Osteocyte (in vitro differentiated cells): Measurements from ENCODE around the gene KCNN1. TPM values are rescaled to one million over a fixed set of nuclear protein-coding genes. Genes with fewer than 3 reads are reported as not detected.
A peak's percentile ranks its signal among the peaks of the same experiment; 100 is the strongest.
"Not testable (repeated sequence)": the region's sequence is repeated elsewhere in the genome, so short reads cannot be mapped to it uniquely, and the experiment has no call there.

Source experiments
- DNase-seq: peaks from one replicate; pipeline ENCODE4 v3.0.0; 2021; ENCODE audit warnings: mixed read lengths; ENCODE audit not compliant: unreplicated experiment; ENCODE audit errors: extremely low spot score
- H3K27ac Mint-ChIP-seq: one replicate; pipeline ENCODE4 v1.8.0; 2021; ENCODE audit warnings: mild to moderate bottlenecking, mixed read lengths; ENCODE audit not compliant: unreplicated experiment
- H3K27me3 Mint-ChIP-seq: one replicate; pipeline ENCODE4 v1.8.0; 2021; ENCODE audit warnings: mixed read lengths; ENCODE audit not compliant: unreplicated experiment
- H3K36me3 Mint-ChIP-seq: one replicate; pipeline ENCODE4 v1.8.0; 2021; ENCODE audit warnings: mixed read lengths; ENCODE audit not compliant: unreplicated experiment
- H3K4me1 Mint-ChIP-seq: one replicate; pipeline ENCODE4 v1.8.0; 2021; ENCODE audit warnings: mixed read lengths; ENCODE audit not compliant: unreplicated experiment
- H3K4me3 Mint-ChIP-seq: one replicate; pipeline ENCODE4 v1.8.0; 2021; ENCODE audit warnings: mild to moderate bottlenecking, moderate library complexity, mixed read lengths; ENCODE audit not compliant: unreplicated experiment
- H3K9me3 Mint-ChIP-seq: one replicate; pipeline ENCODE4 v1.8.0; 2021; ENCODE audit warnings: mixed read lengths; ENCODE audit not compliant: unreplicated experiment
- CTCF ChIP-seq: fragments of 200-600 bp; sonication (generic); IDR thresholded peaks from 2 replicates; pipeline ENCODE4 v1.5.0; 2021; ENCODE audit warnings: antibody characterized with exemption, mild to moderate bottlenecking, moderate library complexity
- total RNA-seq: library from RNA; stranded (reverse); gene quantifications from 2 replicates; pipeline ENCODE4 v1.2.1, GENCODE V29; 2021

Gene KCNN1
- total RNA-seq, 1 donor from 2014 or later: not detected

DNA sequence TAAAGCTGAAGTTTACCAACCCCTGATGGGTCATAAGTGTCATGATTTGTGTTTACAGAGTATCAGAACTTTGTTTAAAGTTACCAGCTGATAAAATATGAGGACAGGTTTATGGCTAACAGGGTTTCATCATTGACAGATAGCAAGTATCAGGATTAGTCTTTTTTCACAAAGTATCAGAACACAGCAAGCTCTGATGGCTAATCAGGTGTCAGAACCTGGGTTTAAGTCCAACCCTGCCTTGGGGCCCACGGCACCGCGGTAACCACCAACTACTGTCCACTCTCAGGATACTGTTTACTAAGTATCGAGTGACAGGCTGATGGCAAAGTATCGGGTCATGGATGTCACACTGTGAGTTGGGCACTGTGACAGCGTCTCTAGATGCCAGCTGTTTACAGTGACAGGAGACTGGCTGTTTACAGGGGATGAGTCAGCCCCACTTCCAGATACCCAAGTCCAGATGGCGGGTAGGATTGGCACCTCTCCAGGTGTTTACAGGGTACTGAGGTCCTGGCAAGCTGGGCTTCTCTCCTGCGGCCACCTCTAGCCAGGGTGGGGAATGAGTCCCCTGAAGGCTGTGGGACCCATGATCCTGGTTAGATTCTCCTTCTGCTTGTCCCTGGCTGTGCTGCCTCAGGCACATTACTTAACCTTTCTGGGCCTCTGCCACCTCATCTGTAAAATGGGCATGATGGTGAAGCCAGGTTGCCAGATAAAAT lies 62.9 kb downstream of the KCNN1 start:
- no peak for DNase-seq

DNA sequence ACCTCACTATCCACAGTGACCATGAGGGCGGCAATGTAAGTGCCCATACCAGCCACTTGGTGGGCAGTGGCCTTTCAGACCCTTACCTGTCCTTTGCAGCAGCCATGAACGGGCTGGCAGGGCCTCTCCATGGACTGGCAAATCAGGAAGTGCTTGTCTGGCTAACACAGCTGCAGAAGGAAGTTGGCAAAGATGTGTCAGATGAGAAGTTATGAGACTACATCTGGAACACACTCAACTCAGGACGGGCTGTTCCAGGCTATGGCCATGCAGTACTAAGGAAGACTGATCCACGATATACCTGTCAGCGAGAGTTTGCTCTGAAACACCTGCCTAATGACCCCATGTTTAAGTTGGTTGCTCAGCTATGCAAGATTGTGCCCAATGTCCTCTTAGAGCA lies 64.5 kb downstream of the KCNN1 start:
- not testable (repeated sequence) for H3K27ac Mint-ChIP-seq, H3K4me3 Mint-ChIP-seq, H3K36me3 Mint-ChIP-seq, H3K4me1 Mint-ChIP-seq, H3K27me3 Mint-ChIP-seq, DNase-seq, H3K9me3 Mint-ChIP-seq

More for the DNA sequence above, 62.9 kb downstream of the KCNN1 start:
- H3K36me3 Mint-ChIP-seq: no peaks in the 10 kb centered on the region
- H3K4me1 Mint-ChIP-seq: peaks cover 7% of the 10 kb centered on the region
- no peaks in the 10 kb centered on the region for H3K27me3 Mint-ChIP-seq
- no peak overlapping the region for H3K4me3 Mint-ChIP-seq
- TF ChIP-seq CTCF: no peak
- no peaks in the 10 kb centered on the region for H3K9me3 Mint-ChIP-seq
- no peak overlapping the region for H3K27ac Mint-ChIP-seq

- H3K27me3 Mint-ChIP-seq, DNase-seq, H3K36me3 Mint-ChIP-seq, H3K27ac Mint-ChIP-seq, H3K4me3 Mint-ChIP-seq, H3K4me1 Mint-ChIP-seq, H3K9me3 Mint-ChIP-seq: not testable (repeated sequence)
Observed at GRCh38 chr19:18032102-18032501, 65.2 kb downstream of the KCNN1 start.

- Mint-ChIP-seq H3K27me3 (peaks cover 15% of the 10 kb centered on the region), H3K36me3 (no peaks in the 10 kb centered on the region), H3K9me3 (no peaks in the 10 kb centered on the region), H3K27ac (no peak overlapping the region), H3K4me1 (peaks cover 26% of the 10 kb centered on the region), H3K4me3 (no peak overlapping the region)
- no peak for DNase-seq
- TF ChIP-seq CTCF: no peak
Observed at GRCh38 chr19:18041054-18041453, 74.1 kb downstream of the KCNN1 start.

DNA sequence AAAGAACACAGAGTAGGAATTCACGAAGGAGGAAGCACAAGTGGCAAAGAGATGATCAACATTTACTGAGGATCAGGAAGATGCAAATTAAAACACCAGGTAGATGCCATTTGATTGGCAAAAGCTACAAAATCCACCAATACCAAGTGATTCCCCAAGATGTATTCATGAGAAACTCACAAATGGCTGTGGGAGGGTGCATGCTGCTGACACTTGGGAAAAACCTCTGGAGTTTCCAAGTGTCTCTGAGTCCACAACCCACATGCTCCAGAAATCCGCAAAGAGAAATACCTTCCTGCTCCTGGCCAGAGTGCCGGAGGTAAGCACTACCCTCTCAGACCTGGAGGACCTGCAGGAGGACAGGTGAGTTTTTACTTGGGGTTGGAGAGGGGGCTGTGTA lies 76.8 kb downstream of the KCNN1 start:
- H3K36me3 Mint-ChIP-seq: no peaks in the 10 kb centered on the region
- H3K4me1 Mint-ChIP-seq: peaks cover 26% of the 10 kb centered on the region
- H3K9me3 Mint-ChIP-seq: no peaks in the 10 kb centered on the region
- no peak for TF ChIP-seq CTCF
- no peak overlapping the region for H3K4me3 Mint-ChIP-seq
- no peak for DNase-seq
- H3K27ac Mint-ChIP-seq: no peak overlapping the region
- H3K27me3 Mint-ChIP-seq: peaks cover 15% of the 10 kb centered on the region

DNA sequence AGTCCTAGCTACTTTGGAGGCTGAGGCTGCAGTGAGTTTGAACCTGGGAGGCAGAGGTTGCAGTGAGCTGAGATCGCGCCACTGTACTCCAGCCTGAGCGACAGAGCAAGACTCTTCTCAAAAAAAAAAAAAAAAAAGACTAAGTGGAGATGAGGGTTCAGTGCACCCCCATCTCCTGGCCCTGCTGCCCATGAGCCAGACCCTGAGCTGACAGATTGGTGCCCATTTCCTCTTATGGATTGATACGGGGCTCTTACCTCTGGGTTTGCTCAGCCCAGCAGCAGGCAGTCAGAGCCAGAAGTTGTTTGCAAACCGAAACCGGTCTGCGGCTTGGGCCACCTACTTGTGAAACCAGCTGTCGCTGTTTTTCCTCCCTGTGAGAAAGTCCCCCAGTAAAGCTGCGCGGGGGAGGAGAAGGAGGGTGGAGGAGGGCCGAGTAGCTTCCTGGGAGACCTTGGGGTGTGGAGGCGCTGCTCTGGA lies 78.0 kb downstream of the KCNN1 start:
- H3K9me3 Mint-ChIP-seq: no peaks in the 10 kb centered on the region
- peaks cover 28% of the 10 kb centered on the region for H3K4me1 Mint-ChIP-seq
- H3K4me3 Mint-ChIP-seq: peak overlapping the region; percentile 53
- DNase-seq: no peak
- no peak for TF ChIP-seq CTCF
- no peaks in the 10 kb centered on the region for H3K36me3 Mint-ChIP-seq
- H3K27ac Mint-ChIP-seq: peak overlapping the region; percentile 83
- peaks cover 15% of the 10 kb centered on the region for H3K27me3 Mint-ChIP-seq
